ENCODE data around the gene EEF1G. TPM values are rescaled to one million over a fixed set of nuclear protein-coding genes. Genes with fewer than 3 reads are reported as not detected.
A peak's percentile ranks its signal among the peaks of the same experiment; 100 is the strongest.

Gene EEF1G
- total and polyA plus RNA-seq, 9 of the 15 experiments (the other 6 are each of a cell fraction or from before 2014, with no cell fraction given) = 985 to 2,349 (median 2,035) TPM

- TF ChIP-seq ZBTB40 (IDR thresholded peaks at IDR 0.05) (peak; percentile 98), ZBTB40 (CRISPR knock-in tag; IDR thresholded peaks at IDR 0.05) (no peak), STAT5A (IDR thresholded peaks at IDR 0.05; ENCODE audit: borderline replicate concordance, low read length) (peak; percentile 26; the same call in 1 of the 2 replicates), ZBTB11 (CRISPR knock-in tag; IDR thresholded peaks at IDR 0.05) (peak; percentile 88 to 98 (median 95)), DPF2 (IDR thresholded peaks at IDR 0.05) (peak; percentile 48), TRIM24 (IDR thresholded peaks at IDR 0.05) (peak in 1 of 2 experiments; percentile 75; a peak in 2 of 4 replicates), MYC (IDR thresholded peaks at IDR 0.05; ENCODE audit: low read depth, low read length) (peak; percentile 94), MYC (CRISPR knock-in tag; IDR thresholded peaks at IDR 0.05; ENCODE audit: borderline replicate concordance, low read depth) (peak; percentile 81; the same call in 1 of the 2 replicates), MECOM (CRISPR knock-in tag; IDR thresholded peaks at IDR 0.05) (no peak), PKNOX1 (IDR thresholded peaks at IDR 0.05) (peak; percentile 65), DNMT1 (IDR thresholded peaks at IDR 0.05) (no peak), ZNF551 (CRISPR knock-in tag; IDR thresholded peaks at IDR 0.05) (no peak)
Observed at GRCh38 chr11:62621567-62622470, 48.1 kb upstream of the EEF1G start, which contains the start of gene B3GAT3 (continued).

Measured in K562 (cell line).